GM12878 (cell line): ENCODE results near the gene LRRC3C. TPM values are rescaled to one million over a fixed set of nuclear protein-coding genes. Genes with fewer than 3 reads are reported as not detected.

Source experiments
- ATAC-seq: fragments of 200-7000 bp; cut with Tn5 transposase; 3 replicates; pipeline ENCODE4 v1.9.1; 2020; ENCODE audit warnings: mild to moderate bottlenecking, moderate library complexity
- BruUV-seq: library from RNA; stranded (reverse); fragments of 400-500 nt; replicated peaks from 2 replicates; lab custom pipeline; 2021; lab: Mats Ljungman, UMichigan
- CTCF ChIA-PET: fragments of 300-600 bp; sonication (Branson Sonifier 250); formaldehyde crosslinking; extraction: SDS; loops from one replicate; lab custom pipeline; 2021; ENCODE audit warnings: inconsistent platforms; lab: Yijun Ruan, JAX
- POLR2A ChIA-PET: fragments of 350-600 bp; formaldehyde crosslinking; extraction: SDS; loops from one replicate; lab custom pipeline; 2021; ENCODE audit warnings: inconsistent platforms; lab: Charles Lee
- RAD21 ChIA-PET: fragments of 300-600 bp; sonication (Branson Sonifier 250); formaldehyde crosslinking; loops from one replicate; lab custom pipeline; 2023; ENCODE audit warnings: antibody characterized with exemption; ENCODE audit not compliant: unreplicated experiment; lab: Charles Lee
- SMC1A ChIA-PET: fragments of 300-600 bp; sonication (Branson Sonifier 250); formaldehyde crosslinking; loops from one replicate; lab custom pipeline; 2023; ENCODE audit not compliant: unreplicated experiment, uncharacterized antibody; lab: Charles Lee
- DNase-seq: peaks from one replicate; pipeline ENCODE4 v3.0.0-alpha.2; 2011; ENCODE audit warnings: low read depth, low spot score
- FAIRE-seq: peaks from 3 replicates; lab custom pipeline; 2011; peaks lifted over from hg19 to GRCh38; lab: Jason Lieb, UNC
- H2AFZ ChIP-seq: 2 replicates; pipeline ENCODE4 v1.6.0; 2011; ENCODE audit warnings: low read depth, low read length, control low read depth; ENCODE audit not compliant: control insufficient read depth
- H3K27ac ChIP-seq: 2 replicates; pipeline ENCODE4 v1.5.1; 2011; ENCODE audit warnings: control low read depth; ENCODE audit not compliant: control insufficient read depth, insufficient read depth
- H3K27me3 ChIP-seq, 2 experiments: replicated peaks in 1 of 2; 2 replicates each; pipeline versions ENCODE4 v1.6.0 to v1.6.1; 2011; ENCODE audit warnings: low read length in 1 of 2; ENCODE audit not compliant: control insufficient read depth in 2 of 2, insufficient read depth in 2 of 2
- H3K36me3 ChIP-seq, 2 experiments: 2 replicates each; pipeline ENCODE4 v1.5.1; 2011; ENCODE audit warnings: low read length in 1 of 2; ENCODE audit not compliant: control insufficient read depth in 2 of 2, insufficient read depth in 2 of 2
- H3K4me1 ChIP-seq: 2 replicates; pipeline ENCODE4 v1.6.1; 2011; ENCODE audit warnings: mild to moderate bottlenecking, low read length, moderate library complexity, mixed read lengths; ENCODE audit not compliant: control insufficient read depth, insufficient read depth
- H3K4me2 ChIP-seq: 2 replicates; pipeline ENCODE4 v1.6.0; 2011; ENCODE audit warnings: control low read depth; ENCODE audit not compliant: control insufficient read depth, insufficient read depth
- H3K4me3 ChIP-seq: fragments of 200-600 bp; sonication (generic); 2 replicates; pipeline ENCODE4 v1.5.1; 2016
- H3K79me2 ChIP-seq: 2 replicates; pipeline ENCODE4 v1.6.0; 2011; ENCODE audit warnings: low read length; ENCODE audit not compliant: control insufficient read depth, insufficient read depth
- H3K9ac ChIP-seq: 2 replicates; pipeline ENCODE4 v1.8.0; 2011; ENCODE audit warnings: low read length, control low read depth, mixed read lengths; ENCODE audit not compliant: control insufficient read depth, insufficient read depth
- H3K9me3 ChIP-seq: replicated peaks from 3 replicates; pipeline ENCODE4 v1.5.1; 2011; ENCODE audit warnings: mild to moderate bottlenecking, low read length; ENCODE audit not compliant: control insufficient read depth, insufficient read depth
- H4K20me1 ChIP-seq: 2 replicates; pipeline ENCODE4 v1.6.0; 2011; ENCODE audit not compliant: control insufficient read depth, insufficient read depth
- BRCA1 ChIP-seq: IDR thresholded peaks from 2 replicates; pipeline ENCODE4 v1.6.1; 2011; ENCODE audit warnings: low read depth, low read length, improper control_type of control experiment
- CBX5 ChIP-seq: sonication (generic); IDR thresholded peaks from 2 replicates; pipeline ENCODE4 v1.6.1; 2016; ENCODE audit warnings: low read depth, moderate library complexity, mild to moderate bottlenecking, inconsistent platforms
- FOS ChIP-seq: IDR thresholded peaks from 3 replicates; pipeline ENCODE4 v1.6.1; 2011; ENCODE audit warnings: borderline replicate concordance; ENCODE audit not compliant: insufficient read length; ENCODE audit errors: extremely low read depth
- FOXK2 ChIP-seq: fragments of 450-650 bp; IDR thresholded peaks from 2 replicates; pipeline ENCODE4 v1.6.1; 2017; ENCODE audit warnings: mild to moderate bottlenecking, moderate library complexity
- HDAC2 ChIP-seq: fragments of 200-600 bp; sonication (generic); IDR thresholded peaks from 2 replicates; pipeline ENCODE4 v1.6.1; 2017
- RAD51 ChIP-seq: fragments of 450-650 bp; IDR thresholded peaks from 2 replicates; pipeline ENCODE4 v1.6.1; 2016; ENCODE audit warnings: moderate library complexity, mild to moderate bottlenecking, inconsistent platforms
- STAT3 ChIP-seq: IDR thresholded peaks from 2 replicates; pipeline ENCODE4 v1.6.1; 2011; ENCODE audit warnings: low read depth, low read length, improper control_type of control experiment
- TCF12 ChIP-seq: IDR thresholded peaks from 2 replicates; pipeline ENCODE4 v1.6.1; 2011; ENCODE audit warnings: low read depth, mild to moderate bottlenecking, low read length
- USF1 ChIP-seq: IDR thresholded peaks from 2 replicates; pipeline ENCODE4 v1.6.1; 2011; ENCODE audit warnings: borderline replicate concordance, low read depth, mild to moderate bottlenecking, moderate library complexity, mixed read lengths, low read length; ENCODE audit not compliant: insufficient read depth; ENCODE audit errors: extremely low read length
- YBX1 ChIP-seq: fragments of 450-650 bp; IDR thresholded peaks from 2 replicates; pipeline ENCODE4 v1.6.1; 2016; ENCODE audit warnings: antibody characterized with exemption
- ZBTB4 ChIP-seq: fragments of 450-650 bp; formaldehyde crosslinking; IDR thresholded peaks from 2 replicates; pipeline ENCODE4 v1.4.0; 2022; ENCODE audit warnings: mild to moderate bottlenecking, moderate library complexity
- WGBS: methylation state at CpG from one replicate; pipeline ENCODE4 v1.1.6; 2016; ENCODE audit warnings: low lambda C conversion rate; ENCODE audit not compliant: insufficient replicate concordance, insufficient coverage; ENCODE audit errors: missing lambda C conversion rate; 5-methylcytosine and 5-hydroxymethylcytosine counted together
- in situ Hi-C: fragments of 300-500 bp; cut with MboI; formaldehyde crosslinking; loops from 9 replicates; pipeline ENCODE4 v1.14.3; 2018; ENCODE audit warnings: mixed read lengths
- intact Hi-C: fragments of 100-400 bp; cut with micrococcal nuclease; formaldehyde crosslinking; loops from one replicate; pipeline ENCODE4 v1.14.2; 2022; ENCODE audit not compliant: unreplicated experiment
- polyA plus RNA-seq, 11 experiments: library from polyadenylated mRNA; depleted of rRNA in 4 of 11; unstranded in 6 of 11; stranded (reverse) in 5 of 11; fragments of >200 nt; fragmentation: Nextera tagmentation in 4 of 11; fragmentation: Illumina TruSeq in 1 of 11; extraction: Ambion mirVana in 4 of 11; extraction: Trizol in 1 of 11; gene quantifications; 1 replicate in 1 of 11; 2 replicates in 10 of 11; pipeline versions ENCODE4 v1.2.1 to v1.2.3, GENCODE V29; 2011 to 2016; ENCODE audit warnings: inconsistent platforms in 2 of 11, missing spikeins in 2 of 11, low read depth in 1 of 11
- total RNA-seq, 4 experiments: library from RNA; depleted of rRNA in 3 of 4; stranded (reverse); fragments of >200 nt in 3 of 4; fragmentation: Illumina TruSeq in 1 of 4; extraction: Trizol in 1 of 4; gene quantifications; 2 replicates each; pipeline versions ENCODE4 v1.2.1 to v1.2.3, GENCODE V29; 2013 to 2021
- TF ChIP-seq, protein P1 (sequence below): fragments of 450-650 bp; IDR thresholded peaks from 2 replicates; pipeline ENCODE4 v1.6.1; 2014; ENCODE audit warnings: mild to moderate bottlenecking
- TF ChIP-seq, protein P2 (sequence below): fragments of 450-650 bp; IDR thresholded peaks from 2 replicates; pipeline ENCODE4 v1.6.1; 2017; ENCODE audit warnings: low read depth, mild to moderate bottlenecking, moderate library complexity
- TF ChIP-seq, protein P3 (sequence below): fragments of 450-650 bp; IDR thresholded peaks from 2 replicates; pipeline ENCODE4 v1.6.1; 2017; ENCODE audit warnings: mild to moderate bottlenecking, low read depth, inconsistent platforms; ENCODE audit not compliant: poor library complexity, severe bottlenecking

LRRC3C gene
- total and polyA plus RNA-seq, 10 of the 15 experiments (the other 5 are each of a cell fraction or from before 2014, with no cell fraction given), result not detected

GRCh38 chr17:39922006-39922405 is 5.5 kb upstream of the LRRC3C start:
- Histone ChIP-seq H3K9ac (no peak overlapping the region; the same call in none of the 2 replicates), H3K27me3 (no peaks in the 10 kb centered on the region), H3K4me3 (peak overlapping the region; percentile 10; the same call in 1 of the 2 replicates), H3K79me2 (peaks cover 45% of the 10 kb centered on the region), H3K4me1 (peaks cover 37% of the 10 kb centered on the region), H4K20me1 (no peaks in the 10 kb centered on the region), H3K36me3 (peaks cover 15% of the 10 kb centered on the region in 2 experiments; a peak in 3 of 4 replicates), H3K4me2 (peak overlapping the region; percentile 68; the same call in 1 of the 2 replicates), H3K9me3 (no peaks in the 10 kb centered on the region; the same call in 2 of the 3 replicates), H2AFZ (no peak overlapping the region), H3K27ac (peak overlapping the region; percentile 85)
- WGBS, result 100% methylated on average over 6 of the region's 6 CpGs
- intact Hi-C loops (no loop called here), in situ Hi-C loops (no loop called here)
- BruUV-seq, result no TSS peak
- POLR2A ChIA-PET, result interaction anchor here (0.6 to 1.8 kb wide), 6 partner anchors 16 to 145 kb away, joined by 3 to 11 read pairs (median 6); no protein-coding TSS in a partner anchor
- RAD21 ChIA-PET, result interaction anchor here (0.6 to 2.4 kb wide), 5 partner anchors 12 to 58 kb away, joined by 3 to 8 read pairs (median 3); partner anchors contain the start of gene IKZF3
- no peak for DNase-seq
- FAIRE-seq, result no peak
- SMC1A ChIA-PET, result interaction anchor here (1.0 to 4.6 kb wide), 6 partner anchors 11 to 127 kb away, joined by 3 to 25 read pairs (median 4); no protein-coding TSS in a partner anchor
- no peak for ATAC-seq
- CTCF ChIA-PET, result interaction anchor here (0.7 to 2.4 kb wide), 5 partner anchors 15 to 299 kb away, joined by 3 to 8 read pairs (median 4); no protein-coding TSS in a partner anchor
- TF ChIP-seq USF1, result no peak
- no peak for TF ChIP-seq HDAC2
- TF ChIP-seq STAT3, result no peak
- no peak for TF ChIP-seq BRCA1
- TF ChIP-seq ZBTB4 (CRISPR knock-in tag), result no peak
- TF ChIP-seq, protein P1, sequence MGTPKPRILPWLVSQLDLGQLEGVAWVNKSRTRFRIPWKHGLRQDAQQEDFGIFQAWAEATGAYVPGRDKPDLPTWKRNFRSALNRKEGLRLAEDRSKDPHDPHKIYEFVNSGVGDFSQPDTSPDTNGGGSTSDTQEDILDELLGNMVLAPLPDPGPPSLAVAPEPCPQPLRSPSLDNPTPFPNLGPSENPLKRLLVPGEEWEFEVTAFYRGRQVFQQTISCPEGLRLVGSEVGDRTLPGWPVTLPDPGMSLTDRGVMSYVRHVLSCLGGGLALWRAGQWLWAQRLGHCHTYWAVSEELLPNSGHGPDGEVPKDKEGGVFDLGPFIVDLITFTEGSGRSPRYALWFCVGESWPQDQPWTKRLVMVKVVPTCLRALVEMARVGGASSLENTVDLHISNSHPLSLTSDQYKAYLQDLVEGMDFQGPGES, result no peak
- TF ChIP-seq TCF12, result no peak
- TF ChIP-seq FOS, result no peak
- TF ChIP-seq CBX5, result no peak
- TF ChIP-seq RAD51, result no peak
- TF ChIP-seq, protein P2, sequence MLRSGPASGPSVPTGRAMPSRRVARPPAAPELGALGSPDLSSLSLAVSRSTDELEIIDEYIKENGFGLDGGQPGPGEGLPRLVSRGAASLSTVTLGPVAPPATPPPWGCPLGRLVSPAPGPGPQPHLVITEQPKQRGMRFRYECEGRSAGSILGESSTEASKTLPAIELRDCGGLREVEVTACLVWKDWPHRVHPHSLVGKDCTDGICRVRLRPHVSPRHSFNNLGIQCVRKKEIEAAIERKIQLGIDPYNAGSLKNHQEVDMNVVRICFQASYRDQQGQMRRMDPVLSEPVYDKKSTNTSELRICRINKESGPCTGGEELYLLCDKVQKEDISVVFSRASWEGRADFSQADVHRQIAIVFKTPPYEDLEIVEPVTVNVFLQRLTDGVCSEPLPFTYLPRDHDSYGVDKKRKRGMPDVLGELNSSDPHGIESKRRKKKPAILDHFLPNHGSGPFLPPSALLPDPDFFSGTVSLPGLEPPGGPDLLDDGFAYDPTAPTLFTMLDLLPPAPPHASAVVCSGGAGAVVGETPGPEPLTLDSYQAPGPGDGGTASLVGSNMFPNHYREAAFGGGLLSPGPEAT, result no peak
- TF ChIP-seq, protein P3, sequence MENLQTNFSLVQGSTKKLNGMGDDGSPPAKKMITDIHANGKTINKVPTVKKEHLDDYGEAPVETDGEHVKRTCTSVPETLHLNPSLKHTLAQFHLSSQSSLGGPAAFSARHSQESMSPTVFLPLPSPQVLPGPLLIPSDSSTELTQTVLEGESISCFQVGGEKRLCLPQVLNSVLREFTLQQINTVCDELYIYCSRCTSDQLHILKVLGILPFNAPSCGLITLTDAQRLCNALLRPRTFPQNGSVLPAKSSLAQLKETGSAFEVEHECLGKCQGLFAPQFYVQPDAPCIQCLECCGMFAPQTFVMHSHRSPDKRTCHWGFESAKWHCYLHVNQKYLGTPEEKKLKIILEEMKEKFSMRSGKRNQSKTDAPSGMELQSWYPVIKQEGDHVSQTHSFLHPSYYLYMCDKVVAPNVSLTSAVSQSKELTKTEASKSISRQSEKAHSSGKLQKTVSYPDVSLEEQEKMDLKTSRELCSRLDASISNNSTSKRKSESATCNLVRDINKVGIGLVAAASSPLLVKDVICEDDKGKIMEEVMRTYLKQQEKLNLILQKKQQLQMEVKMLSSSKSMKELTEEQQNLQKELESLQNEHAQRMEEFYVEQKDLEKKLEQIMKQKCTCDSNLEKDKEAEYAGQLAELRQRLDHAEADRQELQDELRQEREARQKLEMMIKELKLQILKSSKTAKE, result no peak
- TF ChIP-seq FOXK2, result no peak
- no peak for TF ChIP-seq YBX1
